Uterus (tissue), 4 donors: ENCODE data around the gene JAZF1. TPM values are rescaled to one million over a fixed set of nuclear protein-coding genes. Genes with fewer than 3 reads are reported as not detected.

Experiments
- DNase-seq, 2 donors: peaks; one replicate each; pipeline ENCODE4 v3.0.0-alpha.2; 2019 to 2020
- H3K27ac ChIP-seq, 2 donors: fragments of 200-600 bp; sonication (generic); 1 replicate in 1 of 2; 2 replicates in 1 of 2; pipeline ENCODE4 v1.5.1; 2016 to 2018
- H3K27me3 ChIP-seq, 2 donors: fragments of 200-600 bp; sonication (generic); one replicate each; pipeline ENCODE4 v1.5.1; 2018 to 2019; ENCODE audit warnings: control low read depth in 1 of 2
- H3K36me3 ChIP-seq, 2 donors: fragments of 200-600 bp; sonication (generic); one replicate each; pipeline ENCODE4 v1.5.1; 2019; ENCODE audit warnings: control low read depth in 1 of 2
- H3K4me1 ChIP-seq, 2 donors: fragments of 200-600 bp; sonication (generic); one replicate each; pipeline ENCODE4 v1.5.1; 2018 to 2019; ENCODE audit warnings: control low read depth in 1 of 2
- H3K4me3 ChIP-seq, 2 donors: fragments of 200-600 bp; sonication (generic); 1 replicate in 1 of 2; 2 replicates in 1 of 2; pipeline ENCODE4 v1.5.1; 2018 to 2019; ENCODE audit warnings: mild to moderate bottlenecking in 1 of 2
- H3K9me3 ChIP-seq, 2 donors: fragments of 200-600 bp; sonication (generic); one replicate each; pipeline ENCODE4 v1.5.1; 2019; ENCODE audit warnings: control low read depth in 1 of 2
- CTCF ChIP-seq, 4 experiments: fragments of 200-600 bp in 2 of 4; fragments of 450-650 bp in 2 of 4; sonication (generic) in 2 of 4; IDR thresholded peaks; one replicate each; pipeline ENCODE4 v1.5.1; 2016 to 2019; ENCODE audit warnings: antibody characterized with exemption in 4 of 4, mild to moderate bottlenecking in 2 of 4, moderate library complexity in 1 of 4
- POLR2A ChIP-seq, 2 donors: fragments of 450-650 bp; IDR thresholded peaks; one replicate each; pipeline ENCODE4 v1.6.1; 2016; ENCODE audit warnings: antibody characterized with exemption in 2 of 2, mild to moderate bottlenecking in 1 of 2, moderate library complexity in 1 of 2
- intact Hi-C: fragments of 100-400 bp; cut with DNase I; formaldehyde crosslinking; loops from one replicate; pipeline ENCODE4 v1.15.1; 2023; ENCODE audit warnings: low total_unique reads
- total RNA-seq, 4 donors: library from RNA; depleted of rRNA in 3 of 4; stranded (reverse); fragments of >200 nt in 3 of 4; gene quantifications; one replicate each; pipeline versions ENCODE4 v1.1.0 to v1.2.4, GENCODE V29; 2014 to 2023
- donor health status: DM: yes; HTN: yes; CAD: no.

The JAZF1 gene
- total RNA-seq, 4 donors from 2014 or later = 27.6 to 58.5 (median 34.4) TPM

- H3K36me3 ChIP-seq = no peaks in the 10 kb centered on the region
- H3K4me1 ChIP-seq = no peaks in the 10 kb centered on the region
- TF ChIP-seq POLR2A (IDR thresholded peaks at IDR 0.05) (no peak), CTCF (IDR thresholded peaks at IDR 0.05) (no peak)
- intact Hi-C loops = no loop called here
- no peak overlapping the region for H3K4me3 ChIP-seq
- no peak overlapping the region for H3K27ac ChIP-seq
- no peaks in the 10 kb centered on the region for H3K9me3 ChIP-seq
- no peaks in the 10 kb centered on the region for H3K27me3 ChIP-seq
- no peak for DNase-seq
These were observed 24.2 kb downstream of the JAZF1 start for GRCh38 chr7:28156401-28156800.

- Histone ChIP-seq H3K4me3 (no peak overlapping the region), H3K36me3 (no peaks in the 10 kb centered on the region), H3K9me3 (no peaks in the 10 kb centered on the region), H3K27me3 (no peaks in the 10 kb centered on the region), H3K4me1 (no peaks in the 10 kb centered on the region), H3K27ac (no peak overlapping the region)
- TF ChIP-seq POLR2A (IDR thresholded peaks at IDR 0.05) = no peak
- DNase-seq = no peak
- intact Hi-C loops = no loop called here
These were observed 24.6 kb downstream of the JAZF1 start for GRCh38 chr7:28155964-28156363.

GRCh38 chr7:28155019-28155660 is 25.5 kb downstream of the JAZF1 start:
- H3K27me3 ChIP-seq = no peaks in the 10 kb centered on the region
- intact Hi-C loops = no loop called here
- H3K36me3 ChIP-seq = no peaks in the 10 kb centered on the region
- no peak overlapping the region for H3K4me3 ChIP-seq
- no peaks in the 10 kb centered on the region for H3K4me1 ChIP-seq
- no peak overlapping the region for H3K27ac ChIP-seq
- H3K9me3 ChIP-seq = no peaks in the 10 kb centered on the region
- TF ChIP-seq CTCF (IDR thresholded peaks at IDR 0.05) (no peak), POLR2A (IDR thresholded peaks at IDR 0.05) (no peak)
- DNase-seq = no peak

GRCh38 chr7:28152594-28152993 is 28.0 kb downstream of the JAZF1 start:
- H3K4me1 ChIP-seq = no peaks in the 10 kb centered on the region
- no peak overlapping the region for H3K27ac ChIP-seq
- H3K27me3 ChIP-seq = no peaks in the 10 kb centered on the region
- H3K4me3 ChIP-seq = no peak overlapping the region
- intact Hi-C loops = no loop called here
- TF ChIP-seq POLR2A (IDR thresholded peaks at IDR 0.05) = no peak
- no peak for TF ChIP-seq CTCF (IDR thresholded peaks at IDR 0.05)
- no peaks in the 10 kb centered on the region for H3K36me3 ChIP-seq
- no peaks in the 10 kb centered on the region for H3K9me3 ChIP-seq
- no peak for DNase-seq

GRCh38 chr7:28151965-28152364 is 28.6 kb downstream of the JAZF1 start:
- TF ChIP-seq POLR2A (IDR thresholded peaks at IDR 0.05) = no peak
- Histone ChIP-seq H3K9me3 (no peaks in the 10 kb centered on the region), H3K4me3 (no peak overlapping the region), H3K27me3 (no peaks in the 10 kb centered on the region), H3K27ac (no peak overlapping the region), H3K4me1 (no peaks in the 10 kb centered on the region), H3K36me3 (no peaks in the 10 kb centered on the region)
- DNase-seq = no peak
- intact Hi-C loops = no loop called here

- no peaks in the 10 kb centered on the region for H3K4me1 ChIP-seq
These were observed 31.1 kb downstream of the JAZF1 start for GRCh38 chr7:28149291-28150101.

More at GRCh38 chr7:28149291-28150101, 31.1 kb downstream of the JAZF1 start:
- H3K27me3 ChIP-seq = no peaks in the 10 kb centered on the region
- no peak overlapping the region for H3K4me3 ChIP-seq
- intact Hi-C loops = no loop called here
- no peaks in the 10 kb centered on the region for H3K9me3 ChIP-seq
- H3K36me3 ChIP-seq = no peaks in the 10 kb centered on the region
- H3K27ac ChIP-seq = no peak overlapping the region
- DNase-seq = no peak
- no peak for TF ChIP-seq CTCF (IDR thresholded peaks at IDR 0.05)
- TF ChIP-seq POLR2A (IDR thresholded peaks at IDR 0.05) = no peak
